BLaER1 treated with 17β-estradiol and CSF1 and Interleukin-3, amounts not matched to agents 10 nM and 100 nM (cell line): ENCODE measurements around the gene CORO2A.
A peak's percentile ranks its signal among the peaks of the same experiment; 100 is the strongest.
"Not testable (repeated sequence)": the region's sequence is repeated elsewhere in the genome, so short reads cannot be mapped to it uniquely, and the experiment has no call there.

Source experiments
- H3K27ac ChIP-seq, 11 experiments: shearing (Covaris generic); formaldehyde crosslinking; 2 replicates each; pipeline ENCODE4 v1.8.1; 2022
- H3K27me3 ChIP-seq, 11 experiments: shearing (Covaris generic); formaldehyde crosslinking; 2 replicates each; pipeline ENCODE4 v1.8.1; 2022
- H3K36me3 ChIP-seq, 11 experiments: shearing (Covaris generic); formaldehyde crosslinking; 2 replicates each; pipeline ENCODE4 v1.8.1; 2022
- H3K4me1 ChIP-seq, 10 experiments: shearing (Covaris generic); formaldehyde crosslinking; 2 replicates each; pipeline ENCODE4 v1.8.1; 2022
- H3K4me2 ChIP-seq, 11 experiments: shearing (Covaris generic); formaldehyde crosslinking; 2 replicates each; pipeline ENCODE4 v1.8.1; 2022
- H3K4me3 ChIP-seq, 10 experiments: shearing (Covaris generic); formaldehyde crosslinking; 2 replicates each; pipeline ENCODE4 v1.8.1; 2022
- H3K9ac ChIP-seq, 11 experiments: shearing (Covaris generic); formaldehyde crosslinking; 2 replicates each; pipeline ENCODE4 v1.8.1; 2022
- H3K9me3 ChIP-seq, 11 experiments: shearing (Covaris generic); formaldehyde crosslinking; replicated peaks in 1 of 11; 2 replicates each; pipeline ENCODE4 v1.8.1; 2022
- H4K20me1 ChIP-seq, 11 experiments: shearing (Covaris generic); formaldehyde crosslinking; 2 replicates each; pipeline ENCODE4 v1.8.1; 2022
- Cebpa-rat ChIP-seq, 11 experiments: shearing (Covaris generic); IDR thresholded peaks; 2 replicates each; pipeline ENCODE4 v1.8.1; 2022

CORO2A gene

DNA sequence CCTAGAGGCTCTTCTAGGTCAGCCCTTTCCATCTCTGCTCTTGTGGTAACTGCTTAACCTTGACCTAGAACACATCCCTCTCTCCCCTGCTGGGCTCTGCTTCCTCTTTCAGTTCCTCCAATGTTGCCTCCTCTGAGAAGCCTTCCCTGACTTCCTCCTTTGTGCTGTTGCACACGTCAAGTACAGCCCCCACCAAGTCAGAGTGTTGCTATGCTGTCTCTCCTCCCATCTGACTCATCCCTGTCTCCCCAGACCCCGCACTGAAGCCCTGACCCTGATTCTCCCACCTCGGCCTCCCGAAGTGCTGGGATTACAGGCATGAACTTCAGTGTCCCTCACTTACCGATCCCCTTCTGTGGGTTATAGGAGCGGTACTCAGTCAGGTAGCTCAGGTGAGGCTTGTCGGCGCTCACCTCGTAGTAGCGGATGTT, 63.0 kb downstream of the CORO2A start:
- peak overlapping the region in 7 of 11 experiments; percentile 2 to 60 (median 44); a peak in 10 of 22 replicates for H3K9ac ChIP-seq
- no peaks in the 10 kb centered on the region for H3K9me3 ChIP-seq
- no peak for TF ChIP-seq Cebpa-rat (IDR thresholded peaks at IDR 0.05)
- H3K27ac ChIP-seq, result peak overlapping the region in 10 of 11 experiments; percentile 31 to 72 (median 63); a peak in 17 of 22 replicates
- no peaks in the 10 kb centered on the region for H3K36me3 ChIP-seq
- H3K4me2 ChIP-seq, result peak overlapping the region; percentile 50 to 90 (median 65)
- H3K27me3 ChIP-seq, result no peaks in the 10 kb centered on the region
- peaks cover 30 to 76% (median 59%) of the 10 kb centered on the region in 10 experiments for H3K4me1 ChIP-seq
- no peak overlapping the region for H3K4me3 ChIP-seq
- no peaks in the 10 kb centered on the region; a peak in 1 of 22 replicates for H4K20me1 ChIP-seq

DNA sequence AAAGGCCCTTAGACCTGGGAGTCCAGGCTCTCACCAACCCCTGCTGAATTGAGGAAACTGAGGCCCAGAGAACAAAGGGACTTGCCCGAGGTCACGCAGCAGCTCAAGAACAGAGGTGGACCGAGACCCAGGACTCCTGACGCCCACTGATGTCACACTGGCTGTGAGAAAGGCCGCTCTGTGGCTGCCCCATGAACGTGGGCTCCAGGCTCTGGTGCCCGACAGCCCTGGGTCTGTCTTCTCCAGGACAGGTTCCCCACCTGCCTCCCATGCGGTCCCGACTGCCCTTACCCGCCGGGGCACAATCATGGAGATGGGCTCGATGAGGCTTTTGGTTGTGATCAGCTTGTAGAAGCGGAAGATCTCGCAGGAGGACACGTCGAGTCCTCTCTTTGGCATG, 64.1 kb downstream of the CORO2A start:
- Histone ChIP-seq H3K9ac (peak overlapping the region in 7 of 11 experiments; percentile 17 to 60 (median 42); a peak in 9 of 22 replicates), H3K4me3 (no peak overlapping the region; a peak in 1 of 20 replicates), H4K20me1 (no peaks in the 10 kb centered on the region; a peak in 1 of 22 replicates), H3K27me3 (no peaks in the 10 kb centered on the region), H3K4me2 (peak overlapping the region in 9 of 11 experiments; percentile 53 to 90 (median 65); a peak in 18 of 22 replicates), H3K9me3 (no peaks in the 10 kb centered on the region), H3K36me3 (no peaks in the 10 kb centered on the region), H3K27ac (peak overlapping the region in 9 of 11 experiments; percentile 13 to 72 (median 62); a peak in 18 of 22 replicates), H3K4me1 (peaks cover 31 to 76% (median 61%) of the 10 kb centered on the region in 10 experiments)
- TF ChIP-seq Cebpa-rat (IDR thresholded peaks at IDR 0.05), result no peak

DNA sequence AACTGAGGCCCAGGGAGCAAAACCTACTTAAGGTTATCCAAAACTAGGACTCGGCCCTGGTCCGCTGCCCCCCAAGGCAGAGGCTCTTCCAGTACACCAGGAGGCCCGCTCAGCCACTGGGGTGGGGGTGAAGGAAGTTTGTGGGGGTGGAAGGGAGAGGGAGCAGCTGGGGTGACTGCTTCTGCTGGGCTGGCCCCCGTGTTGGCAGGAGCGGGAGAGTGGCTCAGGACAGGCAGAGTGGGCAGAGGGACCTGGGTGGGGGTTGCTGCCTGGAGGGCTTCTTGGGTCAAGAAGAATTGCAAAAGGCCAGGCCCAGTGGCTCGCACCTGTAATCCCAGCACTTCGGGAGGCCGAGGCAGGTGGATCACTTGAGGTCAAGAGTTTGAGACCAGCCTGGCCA, 65.2 kb downstream of the CORO2A start:
- Histone ChIP-seq H4K20me1 (no peaks in the 10 kb centered on the region), H3K4me3 (no peak overlapping the region), H3K27ac (0 out of 22 replicates have a peak overlapping the region, but pooled peaks of 1 of the 11 experiments have one; percentile 4), H3K4me1 (peaks cover 39 to 76% (median 63%) of the 10 kb centered on the region in 10 experiments), H3K9ac (no peak overlapping the region), H3K36me3 (no peaks in the 10 kb centered on the region), H3K9me3 (no peaks in the 10 kb centered on the region), H3K4me2 (peak overlapping the region in 1 of 11 experiments; percentile 15; a peak in 1 of 22 replicates), H3K27me3 (no peaks in the 10 kb centered on the region)
- no peak for TF ChIP-seq Cebpa-rat (IDR thresholded peaks at IDR 0.05)

DNA sequence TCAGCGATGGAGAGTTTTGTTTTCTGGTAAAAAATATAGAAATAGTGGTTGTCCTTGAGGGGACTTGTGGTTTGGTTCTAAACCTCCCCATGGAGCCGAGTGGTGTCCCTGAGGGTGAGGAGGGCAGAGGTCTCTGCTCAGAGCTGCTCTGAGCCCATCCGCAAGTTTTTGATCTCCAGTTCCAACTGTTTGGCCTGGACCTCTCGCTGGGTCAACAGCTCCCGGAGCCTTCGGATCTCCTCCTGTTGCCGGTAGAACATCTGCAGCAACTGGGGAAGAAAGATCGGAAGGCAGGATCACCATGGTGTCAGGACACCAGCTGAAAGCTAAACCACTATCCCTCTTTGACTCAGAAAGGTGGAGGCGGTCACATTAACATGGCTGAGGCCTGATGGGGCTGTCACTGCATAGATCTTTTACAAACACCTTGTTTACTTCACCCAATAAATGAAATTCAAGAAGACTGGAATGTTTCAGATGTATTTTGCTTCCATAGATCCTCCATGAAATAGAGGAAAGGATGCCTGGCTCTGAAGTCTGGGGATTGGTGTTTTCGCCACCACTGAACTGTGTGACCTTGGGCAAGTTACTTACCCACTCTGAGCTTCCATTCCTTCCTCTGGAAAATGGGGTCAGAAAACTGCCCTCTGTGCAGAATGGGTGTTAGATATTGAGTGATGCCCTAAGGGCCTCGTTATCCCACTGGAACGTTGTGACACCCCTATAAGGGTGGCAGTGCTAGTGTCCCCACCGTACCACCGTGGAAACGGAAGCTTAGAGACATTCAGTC, 67.6 kb downstream of the CORO2A start:
- Histone ChIP-seq H3K9me3 (no peaks in the 10 kb centered on the region), H3K27me3 (no peaks in the 10 kb centered on the region), H3K4me2 (peak overlapping the region in 9 of 11 experiments; percentile 37 to 96 (median 67); a peak in 16 of 22 replicates), H3K4me3 (no peak overlapping the region), H4K20me1 (no peaks in the 10 kb centered on the region), H3K4me1 (peaks cover 58 to 85% (median 73%) of the 10 kb centered on the region in 10 experiments), H3K9ac (peak overlapping the region in 3 of 11 experiments; percentile 16 to 54 (median 49); a peak in 4 of 22 replicates), H3K27ac (peak overlapping the region in 1 of 11 experiments; percentile 10; a peak in 4 of 22 replicates), H3K36me3 (no peaks in the 10 kb centered on the region)
- no peak for TF ChIP-seq Cebpa-rat (IDR thresholded peaks at IDR 0.05)

DNA sequence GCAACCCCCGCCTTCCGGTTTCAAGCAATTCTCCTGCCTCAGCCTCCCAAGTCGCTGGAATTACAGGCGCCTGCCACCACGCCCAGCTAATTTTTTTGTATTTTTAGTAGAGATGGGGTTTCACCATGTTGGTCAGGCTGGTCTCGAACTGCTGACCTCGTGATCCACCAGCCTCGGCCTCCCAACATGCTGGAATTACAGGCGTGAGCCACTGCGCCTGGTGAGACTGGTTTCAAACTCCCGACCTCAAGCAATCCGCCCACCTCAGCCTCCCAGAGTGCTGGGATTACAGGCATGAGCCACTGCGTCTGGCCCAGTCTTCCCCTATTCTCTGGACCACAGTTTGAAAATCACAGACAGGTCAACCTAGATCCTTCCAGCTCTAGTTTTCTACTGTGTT, 68.3 kb downstream of the CORO2A start:
- H3K27ac ChIP-seq, result not testable (repeated sequence)

DNA sequence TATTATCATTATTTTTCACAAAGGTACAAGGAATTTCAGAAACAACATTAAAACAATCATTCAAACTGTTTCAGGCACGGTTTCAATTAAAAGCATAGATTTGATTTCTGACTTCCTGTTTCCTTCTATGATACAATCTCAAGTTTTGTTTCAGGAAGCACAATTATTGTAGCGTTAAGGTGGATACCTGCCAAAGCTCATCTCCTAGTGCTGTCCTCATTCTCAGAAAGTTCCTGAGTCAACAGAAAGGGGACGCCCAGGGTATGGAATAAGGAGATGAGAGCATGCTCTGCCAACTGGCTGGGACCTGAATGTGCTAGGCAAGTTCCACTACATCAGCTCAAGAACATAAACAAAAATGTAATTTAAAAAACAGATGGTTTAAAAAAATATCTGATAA, 71.4 kb downstream of the CORO2A start:
- Histone ChIP-seq H3K9ac (peak overlapping the region in 2 of 11 experiments; percentile 15 to 82; a peak in 1 of 22 replicates), H3K4me3 (no peak overlapping the region), H3K4me1 (peaks cover 55 to 85% (median 79%) of the 10 kb centered on the region in 10 experiments), H3K9me3 (no peaks in the 10 kb centered on the region), H3K27ac (peak overlapping the region in 8 of 11 experiments; percentile 24 to 84 (median 70); a peak in 13 of 22 replicates), H3K27me3 (no peaks in the 10 kb centered on the region), H4K20me1 (no peaks in the 10 kb centered on the region), H3K4me2 (peak overlapping the region in 10 of 11 experiments; percentile 37 to 96 (median 87); a peak in 21 of 22 replicates), H3K36me3 (peaks cover 0 to 11% (median 6%) of the 10 kb centered on the region in 11 experiments; a peak in 14 of 22 replicates)
- TF ChIP-seq Cebpa-rat (IDR thresholded peaks at IDR 0.05), result no peak

More for the DNA sequence above, 68.3 kb downstream of the CORO2A start:
- not testable (repeated sequence) for H3K4me3 ChIP-seq, H3K27me3 ChIP-seq, H3K36me3 ChIP-seq, H4K20me1 ChIP-seq, H3K9me3 ChIP-seq
- Histone ChIP-seq H3K4me2 (peak overlapping the region in 9 of 11 experiments; percentile 37 to 96 (median 67); a peak in 15 of 22 replicates), H3K9ac (peak overlapping the region in 1 of 11 experiments; percentile 54; a peak in 2 of 22 replicates), H3K4me1 (peaks cover 58 to 84% (median 73%) of the 10 kb centered on the region in 10 experiments)

DNA sequence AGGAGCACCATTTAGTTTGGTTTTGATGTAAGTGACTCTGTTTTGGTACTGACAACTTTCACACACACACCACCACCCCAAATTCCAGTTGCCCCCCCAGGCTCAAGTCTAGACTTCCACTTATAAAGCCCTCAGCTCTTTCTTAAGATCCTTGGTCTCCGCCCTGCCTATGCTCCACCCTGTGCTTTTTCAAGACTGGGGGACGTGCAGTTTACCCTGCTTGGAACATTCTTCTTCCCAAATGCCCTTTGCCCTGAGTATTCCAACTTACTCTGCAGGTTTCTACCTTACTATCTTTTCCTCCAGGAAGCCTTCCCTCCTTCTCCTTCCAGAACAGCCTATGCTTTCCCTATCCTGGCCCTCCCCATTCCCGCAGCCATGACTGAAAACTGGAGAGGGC, 72.0 kb downstream of the CORO2A start:
- Histone ChIP-seq H3K4me3 (0 out of 20 replicates have a peak overlapping the region, but pooled peaks of 1 of the 10 experiments have one; percentile 1), H3K36me3 (peaks cover 0 to 16% (median 12%) of the 10 kb centered on the region in 11 experiments; a peak in 16 of 22 replicates), H3K4me2 (peak overlapping the region; percentile 37 to 97 (median 88)), H3K9me3 (no peaks in the 10 kb centered on the region), H3K27me3 (no peaks in the 10 kb centered on the region), H3K4me1 (peaks cover 55 to 86% (median 79%) of the 10 kb centered on the region in 10 experiments), H3K27ac (peak overlapping the region in 10 of 11 experiments; percentile 29 to 84 (median 62); a peak in 20 of 22 replicates), H4K20me1 (no peaks in the 10 kb centered on the region), H3K9ac (peak overlapping the region in 4 of 11 experiments; percentile 15 to 82 (median 23); a peak in 9 of 22 replicates)
- no peak for TF ChIP-seq Cebpa-rat (IDR thresholded peaks at IDR 0.05)

DNA sequence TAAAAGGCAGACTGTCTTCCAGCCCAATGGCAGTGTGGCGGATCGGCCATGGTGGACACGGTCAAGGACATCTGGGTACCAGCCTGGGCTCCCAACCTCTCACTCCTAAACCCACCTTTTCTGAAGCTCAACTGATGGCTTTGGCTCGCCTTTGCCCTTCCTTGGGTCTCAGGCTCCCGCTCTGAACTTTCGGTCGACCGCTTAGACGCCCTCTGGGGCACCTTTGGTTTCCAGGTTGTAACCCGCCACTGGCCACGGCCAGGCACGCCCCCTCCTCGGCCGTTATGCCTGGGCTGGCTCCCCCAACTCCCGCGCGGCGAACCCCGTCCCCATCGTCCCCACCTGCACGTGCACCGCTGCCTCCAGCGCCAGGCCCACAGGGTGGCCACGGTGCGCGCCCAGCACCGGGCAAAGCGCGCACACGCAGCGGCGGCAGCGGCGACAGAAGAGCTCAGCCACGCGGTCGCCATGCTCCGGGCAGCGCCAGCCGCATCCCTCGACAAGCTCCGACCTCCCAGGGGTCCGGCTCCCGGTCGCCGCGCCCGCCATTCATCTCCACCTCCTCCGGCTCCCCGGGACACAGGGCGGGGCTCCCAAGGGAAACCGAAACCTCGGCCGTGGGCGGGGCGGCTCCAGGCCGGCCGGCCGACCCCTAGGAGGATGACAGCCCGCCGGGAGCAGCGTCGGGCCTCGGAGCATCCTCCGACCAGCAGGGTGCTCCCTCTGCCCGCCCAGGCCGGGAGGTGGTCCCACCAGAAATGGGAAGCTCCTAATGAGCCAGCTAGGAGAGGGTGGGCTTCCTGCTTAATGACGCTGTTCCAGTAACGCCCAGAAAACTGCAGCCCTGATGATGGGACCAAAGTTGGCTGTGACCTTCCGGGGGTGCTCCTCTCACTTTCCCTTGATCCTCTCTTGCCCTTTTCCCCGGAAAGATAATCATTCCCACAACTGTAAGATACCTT, 73.5 kb downstream of the CORO2A start, which contains the start of gene TRIM14:
Gene TRIM14, minus strand, starts transcription at position 583 of the 962 bp plus-strand sequence. Its CDS starts 34 bp downstream, at position 549.
- Histone ChIP-seq H3K9me3 (no peaks in the 10 kb centered on the region), H3K27me3 (no peaks in the 10 kb centered on the region), H3K4me2 (peak within 1 kb of the TSS; percentile 85 to 97 (median 91)), H3K4me1 (peaks cover 56 to 81% (median 65%) of the 10 kb centered on the region in 10 experiments), H3K9ac (peak within 1 kb of the TSS; percentile 75 to 86 (median 82)), H3K36me3 (peaks cover 0 to 20% (median 14%) of the 10 kb centered on the region in 11 experiments; a peak in 16 of 22 replicates), H3K4me3 (peak within 1 kb of the TSS; percentile 65 to 86 (median 73)), H3K27ac (peak within 1 kb of the TSS; percentile 35 to 84 (median 80); a peak in 21 of 22 replicates), H4K20me1 (no peaks in the 10 kb centered on the region)
- no peak for TF ChIP-seq Cebpa-rat (IDR thresholded peaks at IDR 0.05)
